AG09319 (cell line): ENCODE measurements around the gene STKLD1.

Experiments used
- DNase-seq: peaks from one replicate; pipeline ENCODE4 v3.0.0-alpha.2; 2010; ENCODE audit warnings: low read depth; ENCODE audit errors: extremely low read depth
- CTCF ChIP-seq: IDR thresholded peaks from 2 replicates; pipeline ENCODE4 v1.5.1; 2011; ENCODE audit warnings: low read depth, mild to moderate bottlenecking, inconsistent platforms, low read length, moderate library complexity

Gene STKLD1

GRCh38 chr9:133340916-133341315 lies 35.2 kb upstream of the STKLD1 start:
- DNase-seq: no peak
- no peak for TF ChIP-seq CTCF

GRCh38 chr9:133341369-133342068 lies 34.6 kb upstream of the STKLD1 start:
- no peak for DNase-seq
- TF ChIP-seq CTCF: no peak

- DNase-seq: no peak
- no peak; the same call in none of the 2 replicates for TF ChIP-seq CTCF
Measured at GRCh38 chr9:133342069-133342406, 34.1 kb upstream of the STKLD1 start.

GRCh38 chr9:133342570-133342969 lies 33.6 kb upstream of the STKLD1 start:
- DNase-seq: no peak
- no peak; the same call in 1 of the 2 replicates for TF ChIP-seq CTCF

GRCh38 chr9:133344071-133344470 lies 32.1 kb upstream of the STKLD1 start:
- no peak for TF ChIP-seq CTCF
- DNase-seq: no peak

- no peak for DNase-seq
- TF ChIP-seq CTCF: no peak
Measured at GRCh38 chr9:133344979-133345378, 31.2 kb upstream of the STKLD1 start.

- no peak for DNase-seq
- no peak for TF ChIP-seq CTCF
Measured at GRCh38 chr9:133345596-133345995, 30.6 kb upstream of the STKLD1 start.
